Measurements from ENCODE around the gene KIAA0319L.
"Not testable (repeated sequence)": the region's sequence is repeated elsewhere in the genome, so short reads cannot be mapped to it uniquely, and the experiment has no call there.

KIAA0319L gene

DNA sequence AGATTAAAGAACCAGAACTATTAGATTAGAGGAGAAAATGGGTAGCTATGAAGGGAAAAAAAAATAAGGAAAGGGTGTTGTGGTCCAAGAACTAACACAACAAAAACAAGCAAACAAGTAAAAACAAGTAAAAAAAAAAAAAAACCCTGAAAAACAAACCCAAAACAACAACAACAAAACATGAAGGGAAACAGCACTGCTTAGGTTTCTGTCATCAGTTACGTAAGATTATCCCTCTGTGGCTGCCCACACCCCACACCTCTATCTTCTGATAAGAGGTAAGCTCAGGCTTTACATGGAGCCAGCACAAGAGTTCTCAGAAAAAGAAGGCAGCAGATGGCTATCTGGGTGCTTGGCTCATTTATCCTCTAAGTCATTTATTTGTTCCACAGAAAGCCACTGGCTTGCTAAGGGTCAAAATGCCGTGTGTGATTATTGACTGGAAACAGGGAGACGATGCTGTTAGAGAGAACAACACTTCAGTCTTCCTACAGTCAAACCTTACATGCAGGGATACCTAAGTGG is 57.5 kb downstream of the KIAA0319L start:
- no peak for DNase-seq

DNA sequence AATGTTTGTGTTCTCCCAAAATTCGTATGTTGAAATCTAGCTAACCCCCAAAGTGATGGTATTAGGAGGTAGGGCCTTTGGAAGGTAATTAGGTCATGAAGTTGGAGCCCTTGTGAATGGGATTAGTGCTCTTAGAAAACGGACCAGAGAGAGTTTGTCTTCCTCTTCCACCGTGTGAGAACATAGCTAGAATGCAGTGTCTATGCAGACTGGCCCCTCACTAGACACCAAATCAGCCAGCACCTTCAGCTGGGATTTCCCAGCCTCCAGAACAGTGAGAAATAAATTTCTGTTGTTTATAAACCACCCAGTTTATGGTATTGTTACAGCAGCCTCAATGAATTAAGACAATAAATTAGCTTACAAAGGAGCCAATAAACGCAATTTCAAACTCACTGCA is 58.0 kb downstream of the KIAA0319L start:
- no peak for DNase-seq

DNA sequence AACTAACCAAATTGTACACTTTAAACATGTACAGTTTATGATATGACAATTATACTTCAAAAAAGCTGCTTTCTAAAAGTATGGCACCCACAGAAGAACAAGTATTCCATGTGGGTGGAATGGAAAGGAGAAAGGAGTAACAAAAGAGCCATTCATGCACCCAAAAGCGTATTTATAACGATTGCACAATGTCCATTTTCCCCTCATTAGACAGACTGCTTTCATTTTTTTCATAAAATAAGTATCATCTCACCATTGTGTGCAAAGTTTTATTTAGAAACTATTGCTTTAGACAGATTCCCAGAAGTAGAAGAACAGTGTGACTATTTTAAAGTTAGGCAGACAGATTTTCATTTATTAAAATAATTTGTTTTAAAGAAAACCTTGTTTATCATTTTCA is 59.6 kb downstream of the KIAA0319L start:
- no peak for DNase-seq

DNA sequence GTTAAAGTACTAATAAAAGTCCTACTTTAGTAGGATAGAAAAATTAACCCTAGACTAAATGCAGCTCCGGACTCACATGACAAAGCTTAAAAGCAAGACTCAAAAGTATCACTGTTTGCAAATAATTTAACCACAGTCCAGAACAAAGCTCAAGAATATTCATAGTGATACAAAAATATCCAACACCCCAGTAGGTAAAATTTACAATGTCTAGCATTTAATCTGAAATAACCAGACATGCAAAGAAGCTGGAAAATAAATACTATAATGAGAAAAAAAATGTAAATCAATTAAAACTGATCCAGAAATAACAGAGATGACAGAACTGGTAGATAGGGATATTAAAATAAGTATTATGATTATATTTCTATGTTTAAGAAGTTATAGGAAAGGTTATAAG is 67.0 kb downstream of the KIAA0319L start:
- DNase-seq = no peak

DNA sequence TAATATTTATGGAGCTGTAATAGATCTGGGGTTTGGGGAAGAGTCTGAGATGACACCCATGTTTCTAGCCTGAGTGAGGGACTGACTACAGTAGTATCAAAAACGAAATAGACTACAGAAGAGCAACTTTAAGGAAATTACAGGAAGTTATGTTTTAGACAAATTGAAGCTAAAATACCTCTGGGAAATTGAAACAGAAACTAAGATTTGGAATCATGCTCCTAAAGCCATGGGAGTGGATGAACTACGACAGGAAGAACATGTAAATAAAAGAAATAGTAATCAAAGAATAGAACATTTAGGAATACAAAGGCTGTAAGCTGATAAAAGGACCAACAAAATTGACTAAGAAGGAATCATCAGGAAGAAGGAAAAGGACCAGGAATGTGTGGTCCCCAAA is 68.9 kb downstream of the KIAA0319L start:
- no peak for DNase-seq

DNA sequence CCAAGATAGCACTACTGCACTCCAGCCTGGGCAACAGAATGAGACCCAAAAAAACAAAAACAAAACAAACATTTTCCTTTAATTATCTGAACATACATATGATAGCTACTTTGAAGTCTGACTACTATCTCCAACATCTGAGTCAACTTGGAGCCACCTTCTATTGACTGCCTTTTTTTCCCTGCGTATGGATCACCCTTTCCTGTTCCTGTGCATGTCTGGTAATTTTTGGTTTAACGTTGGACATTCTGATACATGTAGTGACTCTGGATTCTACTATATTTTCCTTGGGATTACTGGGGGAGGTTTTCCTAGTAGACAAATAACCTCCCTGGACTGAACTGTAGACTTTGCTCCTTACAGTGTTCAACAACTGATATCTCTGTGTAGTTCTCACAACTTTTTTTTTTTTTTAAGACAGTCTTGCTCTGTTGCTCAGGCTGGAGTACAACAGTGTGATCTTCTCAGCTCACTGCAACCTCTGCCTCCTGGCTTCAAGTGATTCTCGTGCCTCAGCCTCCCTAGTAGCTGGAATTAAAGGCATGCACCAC is 70.3 kb downstream of the KIAA0319L start:
- no peak for DNase-seq

DNA sequence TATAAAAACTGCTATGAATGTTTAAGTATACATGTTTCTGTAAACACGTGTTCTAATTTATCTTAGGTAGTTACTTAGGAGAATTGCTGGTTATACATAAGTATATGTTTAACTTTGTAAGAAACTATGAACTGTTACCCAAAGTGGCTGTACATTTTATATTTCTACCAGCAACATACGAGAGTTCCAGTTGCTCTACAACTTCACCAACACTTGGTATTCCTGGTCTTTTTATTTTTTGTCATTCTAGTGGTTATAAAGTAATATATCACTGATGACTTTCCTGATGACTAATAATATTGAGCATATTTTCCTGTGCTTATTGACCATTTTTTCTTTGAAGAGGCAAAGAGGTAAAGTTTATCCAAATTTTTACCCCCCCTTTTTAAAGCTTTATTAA is 76.0 kb downstream of the KIAA0319L start:
- DNase-seq = no peak

DNA sequence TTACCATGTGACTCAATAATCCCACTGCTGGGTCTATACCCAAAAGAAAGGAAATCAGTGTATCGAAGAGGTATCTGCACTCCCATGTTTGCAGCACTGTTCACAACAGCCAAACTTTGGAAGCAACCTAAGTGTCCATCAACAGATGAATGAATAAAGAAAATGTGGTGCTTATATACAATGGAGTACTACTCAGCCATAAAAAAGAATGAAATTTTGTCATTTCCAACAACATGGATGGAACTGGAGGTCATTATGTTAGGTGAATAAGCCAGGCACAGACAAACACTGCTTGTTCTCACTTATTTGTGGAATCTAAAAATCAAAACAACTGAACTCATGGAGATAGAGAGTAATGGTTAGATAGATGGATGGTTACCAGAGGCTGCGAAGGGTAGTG is 79.3 kb downstream of the KIAA0319L start:
- no peak for DNase-seq

DNA sequence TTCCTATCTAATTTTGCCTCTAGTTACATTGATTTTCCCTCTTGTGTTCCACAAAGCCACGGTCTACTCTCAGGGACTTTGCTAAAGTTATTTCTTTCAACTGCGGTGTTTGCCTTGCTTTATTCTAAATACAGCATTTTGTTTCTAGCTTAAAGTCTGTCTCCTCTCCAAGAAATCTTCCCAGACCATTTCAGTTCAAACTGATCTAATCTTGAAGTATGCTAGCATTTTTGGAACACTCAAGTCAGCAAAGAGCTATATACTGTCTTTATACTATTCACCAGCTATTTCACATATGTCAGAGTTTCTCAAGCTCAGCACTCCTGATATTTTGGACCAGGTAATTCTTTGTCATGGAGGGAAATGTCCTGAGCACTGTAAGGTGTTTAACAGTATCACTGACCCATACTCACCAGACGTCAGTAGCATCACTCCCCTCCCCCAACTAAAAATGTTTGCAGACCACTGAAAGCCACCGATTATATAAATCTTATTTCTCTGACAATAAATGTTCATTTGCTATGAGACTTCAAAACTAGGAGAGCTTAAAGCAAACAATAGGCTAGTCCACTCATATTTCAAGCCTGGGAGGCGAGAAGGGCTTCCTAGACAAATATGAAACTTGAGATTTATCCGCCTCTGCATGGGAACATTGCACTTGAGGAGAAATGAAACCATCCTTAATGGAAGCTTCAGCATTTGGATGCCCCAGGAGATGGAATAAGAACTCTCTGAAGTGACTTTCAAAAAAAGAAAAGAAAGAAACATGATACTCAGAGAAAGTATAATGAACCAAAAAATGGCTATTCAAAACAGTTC is 81.1 kb downstream of the KIAA0319L start:
- no peak for DNase-seq

DNA sequence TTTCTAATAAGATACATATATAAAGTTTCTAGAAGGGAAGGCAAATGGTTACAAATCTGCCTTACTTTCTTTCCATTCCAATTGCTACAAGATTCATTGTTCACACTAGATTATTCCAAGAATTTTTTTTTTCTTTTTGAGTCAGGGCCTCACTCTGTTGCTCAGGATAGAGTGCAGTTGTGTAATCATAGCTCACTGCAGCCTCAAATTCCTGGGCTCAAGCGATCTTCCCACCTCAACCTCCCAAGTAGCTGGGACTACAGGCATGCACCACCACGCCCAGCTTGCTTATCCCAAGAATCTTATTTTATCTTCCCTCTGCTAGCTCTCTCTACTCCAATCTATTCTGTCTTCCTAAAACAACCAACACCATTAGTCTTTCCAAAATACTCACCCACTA is 81.8 kb downstream of the KIAA0319L start:
- no peak for DNase-seq

DNA sequence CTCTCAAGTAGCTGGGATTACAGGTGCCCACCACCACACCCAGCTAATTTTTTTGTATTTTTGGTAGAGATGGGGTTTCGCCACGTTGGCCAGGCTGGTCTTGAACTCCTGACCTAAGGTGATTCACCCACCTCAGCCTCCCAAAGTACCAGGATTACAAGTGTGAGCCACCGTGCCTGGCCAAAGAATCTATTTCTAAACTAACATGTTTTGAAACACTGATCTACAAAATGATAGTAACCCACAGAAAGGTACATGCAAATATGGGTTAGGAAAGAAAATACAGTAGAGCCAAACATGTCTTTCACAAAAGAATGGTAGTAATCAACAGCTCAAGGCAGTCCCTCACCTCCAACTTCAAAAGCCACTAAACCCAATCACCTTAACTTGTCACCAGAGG is 84.0 kb downstream of the KIAA0319L start:
- not testable (repeated sequence) for DNase-seq

DNA sequence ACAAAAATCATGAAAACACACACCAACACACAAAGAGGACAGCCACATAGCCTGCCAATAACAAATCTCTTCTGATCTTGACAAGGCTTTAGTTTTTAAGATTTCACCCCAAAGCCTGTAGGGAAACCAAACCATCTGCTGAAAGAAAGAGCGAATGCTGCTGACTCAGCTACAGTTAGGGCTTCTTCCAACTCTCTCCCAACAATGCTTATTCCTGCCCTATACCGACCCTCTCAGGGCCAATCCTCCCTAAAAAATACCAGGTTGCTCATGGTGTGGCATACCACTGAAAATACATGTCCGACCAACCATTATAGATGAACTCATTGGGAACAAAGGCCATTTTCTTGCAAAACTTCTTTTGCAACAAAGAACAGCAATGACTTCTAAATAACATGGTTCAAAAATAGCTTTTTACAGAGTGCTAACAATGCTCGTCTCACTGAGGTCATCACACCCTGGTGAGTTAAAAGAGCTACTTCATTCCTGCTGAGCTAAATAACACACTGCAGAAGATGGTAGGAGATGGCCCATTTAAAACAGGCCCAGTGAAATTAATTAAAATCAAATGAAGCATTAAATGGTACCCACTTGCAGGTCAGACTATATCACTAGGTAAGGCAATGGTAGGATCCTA is 86.1 kb downstream of the KIAA0319L start:
- no peak for DNase-seq

DNA sequence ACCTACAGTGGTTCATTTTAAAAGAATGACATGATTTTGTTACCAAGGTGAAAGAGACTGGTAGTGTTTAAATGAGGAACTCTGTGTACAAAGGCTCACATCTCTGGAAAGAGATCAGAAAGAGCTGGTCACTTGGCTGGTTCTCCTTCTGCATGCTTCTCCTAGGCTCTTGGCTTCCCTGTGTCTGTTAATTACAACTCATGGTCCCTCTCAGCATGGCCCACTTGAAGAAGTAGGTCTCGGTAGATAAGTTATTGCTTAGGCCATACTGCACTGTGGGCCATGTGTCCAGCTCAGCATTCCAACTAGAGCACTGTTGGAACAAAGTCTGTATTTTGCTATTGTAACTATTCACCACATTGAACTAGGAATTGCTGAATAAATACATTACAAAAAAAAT is 91.1 kb downstream of the KIAA0319L start:
- DNase-seq = no peak

DNA sequence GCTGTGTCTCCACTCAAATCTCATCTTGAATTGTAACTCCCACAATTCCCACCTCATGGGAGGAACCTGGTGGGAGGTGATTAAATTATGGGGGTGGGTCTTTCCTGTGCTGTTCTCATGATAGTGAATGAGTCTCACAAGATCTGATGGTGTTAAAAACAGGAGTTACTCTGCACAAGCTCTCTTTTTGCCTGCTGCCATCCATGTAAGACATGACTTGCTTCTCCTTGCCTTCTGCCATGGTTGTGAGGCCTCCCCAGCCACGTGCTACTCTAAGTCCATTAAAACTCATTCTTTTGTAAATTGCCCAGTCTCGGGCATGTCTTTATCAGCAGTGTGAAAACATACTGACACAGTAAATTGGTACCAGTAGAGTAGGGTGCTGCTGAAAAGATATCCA is 93.5 kb downstream of the KIAA0319L start:
- DNase-seq = not testable (repeated sequence)

DNA sequence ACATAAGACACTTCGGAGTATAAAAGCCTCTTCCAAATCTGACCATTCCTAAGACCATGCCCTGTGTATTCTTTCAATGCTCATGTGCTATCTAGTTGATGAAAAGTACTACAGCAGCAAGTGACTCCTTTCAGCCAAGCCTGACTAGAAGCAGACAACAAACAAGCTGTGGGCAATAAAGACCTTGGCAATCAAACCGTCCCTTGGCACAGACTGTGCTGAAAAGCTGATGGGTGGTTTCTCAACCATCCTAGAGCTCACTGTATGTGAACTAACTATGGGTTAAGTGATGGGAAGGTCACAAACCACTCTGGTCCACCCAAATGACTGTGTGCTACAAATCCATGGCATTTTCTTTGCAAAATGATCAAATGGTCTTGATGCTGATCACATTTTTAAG is 94.0 kb downstream of the KIAA0319L start:
- DNase-seq = no peak

DNA sequence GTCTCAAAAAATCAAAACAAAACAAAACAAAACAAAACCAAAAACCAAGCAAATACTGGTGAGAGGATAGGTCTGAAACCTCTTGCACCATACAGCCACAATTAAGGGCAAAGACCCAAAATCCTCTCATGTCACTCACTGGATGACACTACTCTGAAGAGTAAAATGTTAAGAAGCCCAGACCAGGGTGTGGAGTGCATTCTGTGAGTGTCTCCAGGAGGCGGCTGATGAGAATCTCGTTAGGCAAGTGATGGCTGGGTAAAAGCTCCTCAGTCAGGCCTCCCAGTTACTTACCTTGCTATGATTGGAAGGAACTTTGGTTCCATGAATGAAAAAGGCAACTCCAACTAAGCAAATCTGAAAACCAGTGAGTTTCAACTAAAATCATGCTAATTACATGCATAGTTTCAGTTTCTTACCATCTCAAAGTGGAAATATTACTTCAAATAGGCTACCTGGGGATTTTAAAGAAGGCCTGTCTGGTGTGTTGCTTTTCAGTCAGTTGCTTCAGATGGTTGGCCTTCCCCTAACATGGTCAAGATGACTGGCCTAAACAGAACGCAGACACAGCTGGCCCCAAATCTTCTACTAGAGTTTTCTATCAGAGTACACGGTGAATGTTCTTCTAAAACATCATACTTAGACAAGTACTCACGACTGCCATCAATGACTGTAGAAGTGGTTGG is 95.1 kb downstream of the KIAA0319L start:
- DNase-seq = no peak

DNA sequence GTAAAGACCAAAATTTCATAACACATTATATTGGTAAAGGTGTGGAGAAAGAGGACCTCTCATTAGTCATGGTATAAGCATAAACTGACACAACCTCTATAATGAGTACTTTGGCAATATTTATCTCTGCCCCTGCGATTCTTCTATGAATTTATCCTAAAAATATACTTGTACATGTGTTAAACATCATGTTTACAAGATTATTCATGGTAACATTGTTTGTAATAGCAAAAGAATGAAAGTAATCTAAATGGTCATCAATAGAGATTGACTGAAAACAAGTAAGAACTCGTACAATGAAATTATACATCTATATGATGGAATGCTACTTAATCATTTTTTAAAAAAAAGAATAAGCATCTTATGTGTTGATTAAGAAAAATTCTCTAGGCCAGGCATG is 96.4 kb downstream of the KIAA0319L start:
- DNase-seq = no peak

DNA sequence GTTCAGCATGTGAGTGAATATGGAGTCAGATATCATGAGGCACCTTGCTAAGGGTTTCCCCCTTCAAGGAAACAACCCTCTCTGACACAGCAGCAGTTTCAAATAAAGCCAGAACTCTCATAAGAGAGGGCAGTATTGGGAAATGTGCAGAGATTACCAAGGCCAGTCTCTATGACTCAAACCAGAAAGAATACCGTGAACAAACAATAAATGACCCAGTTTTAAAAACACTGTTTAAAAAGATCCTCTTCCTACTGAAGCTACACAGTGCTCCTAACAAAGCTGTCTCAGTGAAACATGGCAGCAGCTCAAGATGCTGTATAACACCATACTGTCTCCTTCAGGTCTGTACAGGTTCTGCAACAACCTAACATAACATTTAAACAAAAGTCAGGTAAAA is 102.6 kb downstream of the KIAA0319L start:
- DNase-seq = no peak

DNA sequence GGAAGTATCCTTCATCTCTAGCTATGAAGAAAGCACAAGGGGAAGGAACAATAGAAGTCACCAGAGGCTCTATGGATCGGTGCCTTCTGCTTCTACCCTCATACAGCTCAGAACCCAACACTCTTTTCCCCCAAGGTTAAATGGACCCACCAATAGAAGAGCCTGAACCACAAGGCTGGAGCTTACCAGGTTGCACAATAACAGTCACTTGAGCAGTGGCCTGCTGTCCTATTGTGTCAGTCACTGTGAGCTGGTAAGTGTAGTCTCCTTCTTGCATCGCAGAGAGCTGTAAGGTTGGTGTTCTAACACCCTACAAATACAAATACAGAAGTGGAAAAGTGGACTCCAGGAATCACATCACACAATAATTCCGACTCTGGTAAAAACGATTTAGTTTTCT is 103.0 kb downstream of the KIAA0319L start:
- DNase-seq = no peak

DNA sequence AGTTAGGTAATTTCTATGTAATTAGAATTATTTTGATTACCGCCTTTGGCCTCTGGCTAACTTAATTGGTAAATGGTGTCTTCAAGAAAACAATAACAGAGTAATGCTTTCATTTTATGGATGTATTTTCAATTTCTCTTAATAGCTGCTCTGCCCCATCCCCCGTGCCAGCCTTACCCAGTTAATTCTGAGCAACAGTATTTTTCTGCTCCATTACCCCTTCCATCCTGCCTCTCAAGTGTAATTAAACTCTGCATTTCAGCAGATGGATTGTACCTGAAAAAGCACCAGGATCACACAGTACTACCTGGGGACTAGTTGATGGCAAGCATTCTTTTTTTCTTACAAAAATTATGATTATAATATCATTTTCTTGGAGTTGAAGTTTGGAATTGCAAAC is 104.2 kb downstream of the KIAA0319L start:
- no peak for DNase-seq

DNA sequence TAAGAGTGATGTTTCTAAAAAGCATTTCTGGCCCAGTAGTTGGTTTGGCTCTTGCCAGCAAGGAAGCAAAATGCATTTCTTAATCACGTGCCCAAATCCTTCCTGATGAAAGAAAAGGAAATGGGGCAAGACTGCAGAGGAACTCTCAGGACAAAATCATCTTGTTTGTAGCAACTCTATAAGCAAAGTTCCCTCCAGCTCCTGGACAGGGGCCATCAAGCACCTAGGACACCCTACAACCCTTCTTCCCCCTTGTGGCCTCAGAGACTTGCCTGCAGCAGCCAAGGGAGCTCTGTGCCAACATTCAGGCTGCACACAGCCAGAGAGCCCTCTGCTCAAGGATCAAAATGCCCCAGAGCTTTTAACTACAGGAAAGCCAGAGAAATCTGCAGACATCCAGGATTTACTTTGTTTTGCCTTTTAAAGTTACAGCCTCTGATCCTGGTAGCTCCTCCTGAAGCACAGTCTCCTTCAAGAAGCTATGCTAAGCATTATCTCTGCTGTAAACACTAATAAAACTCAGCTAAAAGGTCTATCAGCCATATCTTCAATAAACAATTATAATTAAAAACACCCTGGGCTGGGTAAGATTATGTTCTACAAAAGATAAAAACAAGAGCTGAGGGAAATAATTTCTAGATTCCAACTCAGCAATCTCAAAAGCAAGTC is 105.0 kb downstream of the KIAA0319L start:
- DNase-seq = peak in 20 of 56 donors; percentile 8 to 51 (median 23)

Measured in nucleus accumbens (tissue), 56 donors.